HepG2 (cell line): ENCODE results near the gene RNPEPL1. TPM values are rescaled to one million over a fixed set of nuclear protein-coding genes. Genes with fewer than 3 reads are reported as not detected.

Source experiments
- AGO2 ChIP-seq: fragments of 200-400 bp; formaldehyde crosslinking; optimal IDR thresholded peaks from 2 replicates; pipeline ENCODE3; 2017; ENCODE audit warnings: mild to moderate bottlenecking, low read depth, low read length, moderate library complexity
- ATF1 ChIP-seq: IDR thresholded peaks from 2 replicates; pipeline ENCODE4 v1.6.1; 2016; ENCODE audit warnings: mild to moderate bottlenecking, control low read depth
- KDM6A ChIP-seq: IDR thresholded peaks from 2 replicates; pipeline ENCODE4 v1.6.1; 2016; ENCODE audit warnings: low read depth
- MIXL1 ChIP-seq: IDR thresholded peaks from 2 replicates; pipeline ENCODE4 v1.6.1; 2016
- MTF2 ChIP-seq: sonication (generic); formaldehyde crosslinking; IDR thresholded peaks from 2 replicates; pipeline ENCODE4 v1.5.0; 2020; ENCODE audit warnings: missing genetic modification reagents, borderline replicate concordance
- RBFOX2 ChIP-seq: fragments of 200-400 bp; formaldehyde crosslinking; IDR thresholded peaks from 2 replicates; pipeline ENCODE4 v1.6.1; 2017; ENCODE audit warnings: low read depth, mild to moderate bottlenecking, low read length
- RBM22 ChIP-seq: fragments of 200-400 bp; formaldehyde crosslinking; optimal IDR thresholded peaks from 2 replicates; pipeline ENCODE3; 2017; ENCODE audit warnings: mild to moderate bottlenecking, low read length, moderate library complexity
- SIN3B ChIP-seq: fragments of 150-350 bp; IDR thresholded peaks from 2 replicates; pipeline ENCODE4 v1.6.1; 2014; ENCODE audit warnings: low read length
- SOX13 ChIP-seq, 3 experiments: fragments of 450-650 bp in 1 of 3; sonication (generic) in 1 of 3; formaldehyde crosslinking in 1 of 3; IDR thresholded peaks in 2 of 3; conservative IDR thresholded peaks in 1 of 3; 2 replicates each; pipeline versions ENCODE4 v1.5.0 to v1.6.1; 2016 to 2020; ENCODE audit warnings: antibody characterized with exemption in 1 of 3, mild to moderate bottlenecking in 1 of 3, missing compliant biosample characterization in 1 of 3, missing genetic modification reagents in 1 of 3, moderate library complexity in 1 of 3
- STAG1 ChIP-seq: sonication (generic); formaldehyde crosslinking; IDR thresholded peaks from 2 replicates; pipeline ENCODE4 v1.4.0; 2020; ENCODE audit warnings: missing genetic modification reagents
- STAT5B ChIP-seq: sonication (generic); formaldehyde crosslinking; IDR thresholded peaks from 2 replicates; pipeline ENCODE4 v1.4.0; 2020; ENCODE audit warnings: missing genetic modification reagents
- ZBTB10 ChIP-seq: sonication (generic); formaldehyde crosslinking; IDR thresholded peaks from 2 replicates; pipeline ENCODE4 v1.4.0; 2020; ENCODE audit warnings: missing genetic modification reagents, borderline replicate concordance
- ZBTB2 ChIP-seq: sonication (generic); formaldehyde crosslinking; IDR thresholded peaks from 2 replicates; pipeline ENCODE4 v1.8.0; 2022; ENCODE audit warnings: low read depth, missing genetic modification reagents
- ZEB1 ChIP-seq: IDR thresholded peaks from 2 replicates; pipeline ENCODE4 v1.6.1; 2012; ENCODE audit warnings: mild to moderate bottlenecking, low read depth, inconsistent platforms; ENCODE audit not compliant: insufficient replicate concordance
- ZFP91 ChIP-seq: sonication (generic); formaldehyde crosslinking; IDR thresholded peaks from 2 replicates; pipeline ENCODE4 v1.9.0; 2022; ENCODE audit warnings: missing genetic modification reagents, mild to moderate bottlenecking, borderline replicate concordance
- ZIK1 ChIP-seq: sonication (generic); formaldehyde crosslinking; IDR thresholded peaks from 2 replicates; pipeline ENCODE4 v1.5.0; 2020; ENCODE audit warnings: mild to moderate bottlenecking, low read depth, missing genetic modification reagents, borderline replicate concordance
- ZNF253 ChIP-seq: sonication (generic); formaldehyde crosslinking; IDR thresholded peaks from 2 replicates; pipeline ENCODE4 v1.8.0; 2022; ENCODE audit warnings: mild to moderate bottlenecking, missing genetic modification reagents, borderline replicate concordance
- ZNF44 ChIP-seq: sonication (generic); formaldehyde crosslinking; IDR thresholded peaks from 2 replicates; pipeline ENCODE4 v1.5.1; 2020; ENCODE audit warnings: mild to moderate bottlenecking, missing genetic modification reagents
- ZNF557 ChIP-seq: sonication (generic); formaldehyde crosslinking; IDR thresholded peaks from 2 replicates; pipeline ENCODE4 v1.4.0; 2020; ENCODE audit warnings: missing genetic modification reagents
- ZNF576 ChIP-seq: sonication (generic); formaldehyde crosslinking; IDR thresholded peaks from 2 replicates; pipeline ENCODE4 v1.4.0; 2020; ENCODE audit warnings: mild to moderate bottlenecking, missing genetic modification reagents
- ZNF781 ChIP-seq: sonication (generic); formaldehyde crosslinking; IDR thresholded peaks from 2 replicates; pipeline ENCODE4 v1.5.1; 2020; ENCODE audit warnings: borderline replicate concordance, mild to moderate bottlenecking, missing genetic modification reagents; ENCODE audit errors: not compliant biosample characterization
- ZSCAN20 ChIP-seq: sonication (generic); formaldehyde crosslinking; IDR thresholded peaks from 2 replicates; pipeline ENCODE4 v1.4.0; 2020; ENCODE audit warnings: missing genetic modification reagents, mild to moderate bottlenecking, borderline replicate concordance
- ZSCAN21 ChIP-seq: sonication (generic); formaldehyde crosslinking; IDR thresholded peaks from 2 replicates; pipeline ENCODE4 v1.8.0; 2022; ENCODE audit warnings: mild to moderate bottlenecking, missing genetic modification reagents, moderate library complexity, borderline replicate concordance
- polyA plus RNA-seq, 8 experiments: library from polyadenylated mRNA; depleted of rRNA in 3 of 8; stranded (reverse) in 7 of 8; unstranded in 1 of 8; fragments of >200 nt; fragmentation: Illumina TruSeq in 4 of 8; extraction: Trizol in 4 of 8; gene quantifications; 2 replicates each; pipeline versions ENCODE4 v1.2.1 to v1.2.3, GENCODE V29; 2011 to 2016; ENCODE audit warnings: low read depth in 4 of 8, missing spikeins in 1 of 8, mixed read lengths in 1 of 8; ENCODE audit not compliant: insufficient read depth in 1 of 8
- total RNA-seq, 5 experiments: library from RNA; depleted of rRNA; stranded (reverse); fragments of >200 nt; fragmentation: Illumina TruSeq; extraction: Trizol; gene quantifications; 2 replicates each; pipeline ENCODE4 v1.2.3, GENCODE V29; 2016; ENCODE audit warnings: low read depth in 1 of 5

The RNPEPL1 gene
- total and polyA plus RNA-seq, 2 of the 13 experiments (the other 11 are each of a cell fraction or from before 2014, with no cell fraction given): 13.0 to 18.0 TPM

- TF ChIP-seq KDM6A (CRISPR knock-in tag): no peak
- no peak for TF ChIP-seq ZSCAN21
- no peak for TF ChIP-seq ZBTB2
- TF ChIP-seq ZNF44 (CRISPR knock-in tag): peak; percentile 41; the same call in 1 of the 2 replicates
- TF ChIP-seq RBM22: no peak
- peak; percentile 67; the same call in 1 of the 2 replicates for TF ChIP-seq ZNF576 (CRISPR knock-in tag)
- no peak for TF ChIP-seq STAT5B (CRISPR knock-in tag)
- TF ChIP-seq MIXL1 (CRISPR knock-in tag): no peak
- TF ChIP-seq ZNF557 (CRISPR knock-in tag): no peak
- no peak for TF ChIP-seq STAG1 (CRISPR knock-in tag)
- TF ChIP-seq ZIK1 (CRISPR knock-in tag): no peak
- TF ChIP-seq ZEB1: peak; percentile 76
- TF ChIP-seq AGO2: peak; percentile 89
- no peak for TF ChIP-seq ZSCAN20 (CRISPR knock-in tag)
- no peak for TF ChIP-seq SOX13 (IDR thresholded peaks at IDR 0.05)
- peak in 1 of 2 experiments; percentile 46; a peak in 3 of 4 replicates for TF ChIP-seq SOX13 (CRISPR knock-in tag; conservative IDR thresholded peaks at IDR 0.05 in 1 of 2, IDR thresholded peaks at IDR 0.05 in 1 of 2)
- TF ChIP-seq MTF2 (CRISPR knock-in tag): peak; percentile 51; the same call in 1 of the 2 replicates
- peak; percentile 1; the same call in 1 of the 2 replicates for TF ChIP-seq ZBTB10 (CRISPR knock-in tag)
- TF ChIP-seq SIN3B: no peak
- TF ChIP-seq ZNF253 (CRISPR knock-in tag): no peak
- TF ChIP-seq ZFP91: peak; percentile 78; the same call in 1 of the 2 replicates
- peak; percentile 85 for TF ChIP-seq ZNF781
- TF ChIP-seq RBFOX2: peak; percentile 74
- no peak for TF ChIP-seq ATF1 (CRISPR knock-in tag)
These were observed 2.7 kb upstream of the RNPEPL1 start (continued) for GRCh38 chr2:240565333-240566202.
